Measurements from ENCODE around the gene TRIM32.

- TF ChIP-seq CTCF (IDR thresholded peaks at IDR 0.05 in 4 of 5, conservative IDR thresholded peaks at IDR 0.05 in 1 of 5), result no peak
- no peak for TF ChIP-seq POLR2A (IDR thresholded peaks at IDR 0.05)
Observed at GRCh38 chr9:116691607-116692006, 4.5 kb downstream of the TRIM32 start.
